SK-N-SH treated with all-trans-retinoic acid at 6 μM for 48 hours (cell line): ENCODE results near the gene WASHC4.

Experiments
- ATAC-seq: fragments of 200-7000 bp; cut with Tn5 transposase; 3 replicates; pipeline ENCODE4 v1.9.1; 2020; ENCODE audit warnings: mild to moderate bottlenecking, moderate library complexity
- ARNTL ChIP-seq: fragments of 450-650 bp; formaldehyde crosslinking; IDR thresholded peaks from 2 replicates; pipeline ENCODE4 v1.5.0; 2020; ENCODE audit warnings: low read depth, mild to moderate bottlenecking, moderate library complexity, borderline replicate concordance
- BACH2 ChIP-seq: fragments of 250-450 bp; sonication (Bioruptor Pico); IDR thresholded peaks from 2 replicates; pipeline ENCODE4 v1.9.0; 2021; ENCODE audit warnings: mild to moderate bottlenecking, borderline replicate concordance
- CSDC2 ChIP-seq: fragments of 250-450 bp; sonication (Bioruptor Pico); IDR thresholded peaks from 2 replicates; pipeline ENCODE4 v1.5.0; 2020; ENCODE audit warnings: mild to moderate bottlenecking, moderate library complexity
- ESRRG ChIP-seq: fragments of 250-450 bp; sonication (Bioruptor Pico); IDR thresholded peaks from 2 replicates; pipeline ENCODE4 v1.6.1; 2021; ENCODE audit warnings: mild to moderate bottlenecking
- GLIS3 ChIP-seq: fragments of 250-450 bp; sonication (Bioruptor Pico); IDR thresholded peaks from 2 replicates; pipeline ENCODE4 v1.5.0; 2020; ENCODE audit warnings: mild to moderate bottlenecking, moderate library complexity
- ISL1 ChIP-seq: fragments of 250-450 bp; sonication (Bioruptor Pico); IDR thresholded peaks from 2 replicates; pipeline ENCODE4 v2.1.2; 2022; ENCODE audit warnings: mild to moderate bottlenecking, moderate library complexity
- OSR1 ChIP-seq: fragments of 250-450 bp; sonication (Bioruptor Pico); IDR thresholded peaks from 2 replicates; pipeline ENCODE4 v1.8.0; 2022; ENCODE audit warnings: moderate library complexity, mild to moderate bottlenecking, inconsistent platforms
- PPARA ChIP-seq: fragments of 250-450 bp; sonication (Bioruptor Pico); IDR thresholded peaks from 2 replicates; pipeline ENCODE4 v1.5.0; 2020; ENCODE audit warnings: mild to moderate bottlenecking, borderline replicate concordance
- RARB ChIP-seq: fragments of 250-450 bp; sonication (Bioruptor Pico); IDR thresholded peaks from 2 replicates; pipeline ENCODE4 v1.8.0; 2021; ENCODE audit warnings: mild to moderate bottlenecking, moderate library complexity
- SNAI2 ChIP-seq: fragments of 250-450 bp; sonication (Bioruptor Pico); IDR thresholded peaks from 2 replicates; pipeline ENCODE4 v1.5.0; 2020; ENCODE audit warnings: mild to moderate bottlenecking, moderate library complexity
- TCF4 ChIP-seq: fragments of 250-450 bp; sonication (Bioruptor Pico); IDR thresholded peaks from 2 replicates; pipeline ENCODE4 v1.8.0; 2021; ENCODE audit warnings: mild to moderate bottlenecking, moderate library complexity, borderline replicate concordance
- ZC3H10 ChIP-seq: fragments of 250-450 bp; sonication (Bioruptor Pico); IDR thresholded peaks from 2 replicates; pipeline ENCODE4 v1.5.1; 2021; ENCODE audit warnings: mild to moderate bottlenecking, moderate library complexity
- ZFP3 ChIP-seq: fragments of 250-450 bp; sonication (Bioruptor Pico); IDR thresholded peaks from 2 replicates; pipeline ENCODE4 v1.5.0; 2020; ENCODE audit warnings: mild to moderate bottlenecking, moderate library complexity
- ZFP30 ChIP-seq: fragments of 450-650 bp; formaldehyde crosslinking; IDR thresholded peaks from 2 replicates; pipeline ENCODE4 v1.5.0; 2022; ENCODE audit warnings: mild to moderate bottlenecking, moderate library complexity
- ZNF565 ChIP-seq: fragments of 450-650 bp; formaldehyde crosslinking; conservative IDR thresholded peaks from 2 replicates; pipeline ENCODE4 v1.5.0; 2020; ENCODE audit warnings: low read depth, mild to moderate bottlenecking, moderate library complexity
- ZNF70 ChIP-seq: fragments of 450-650 bp; formaldehyde crosslinking; IDR thresholded peaks from 2 replicates; pipeline ENCODE4 v1.5.0; 2020; ENCODE audit warnings: mild to moderate bottlenecking, moderate library complexity
- ZNF8 ChIP-seq: fragments of 450-650 bp; formaldehyde crosslinking; IDR thresholded peaks from 2 replicates; pipeline ENCODE4 v1.5.0; 2020; ENCODE audit warnings: mild to moderate bottlenecking, moderate library complexity
- TF ChIP-seq, protein P1 (sequence below): fragments of 250-450 bp; sonication (Bioruptor Pico); IDR thresholded peaks from 2 replicates; pipeline ENCODE4 v1.8.0; 2021; ENCODE audit warnings: low read depth, mild to moderate bottlenecking, moderate library complexity, borderline replicate concordance
- TF ChIP-seq, protein P2 (sequence below): fragments of 250-450 bp; sonication (Bioruptor Pico); IDR thresholded peaks from 2 replicates; pipeline ENCODE4 v1.5.0; 2020; ENCODE audit warnings: mild to moderate bottlenecking, moderate library complexity
- TF ChIP-seq, protein P3 (sequence below): fragments of 250-450 bp; sonication (Bioruptor Pico); IDR thresholded peaks from 2 replicates; pipeline ENCODE4 v1.5.1; 2021; ENCODE audit warnings: mild to moderate bottlenecking, moderate library complexity
- TF ChIP-seq, protein P4 (sequence below): fragments of 250-450 bp; sonication (Bioruptor Pico); IDR thresholded peaks from 2 replicates; pipeline ENCODE4 v1.5.1; 2020; ENCODE audit warnings: low read depth, mild to moderate bottlenecking, moderate library complexity
- TF ChIP-seq, protein P5 (sequence below): fragments of 250-450 bp; sonication (Bioruptor Pico); IDR thresholded peaks from 2 replicates; pipeline ENCODE4 v1.8.0; 2020; ENCODE audit warnings: mild to moderate bottlenecking, moderate library complexity, borderline replicate concordance

WASHC4 gene

DNA sequence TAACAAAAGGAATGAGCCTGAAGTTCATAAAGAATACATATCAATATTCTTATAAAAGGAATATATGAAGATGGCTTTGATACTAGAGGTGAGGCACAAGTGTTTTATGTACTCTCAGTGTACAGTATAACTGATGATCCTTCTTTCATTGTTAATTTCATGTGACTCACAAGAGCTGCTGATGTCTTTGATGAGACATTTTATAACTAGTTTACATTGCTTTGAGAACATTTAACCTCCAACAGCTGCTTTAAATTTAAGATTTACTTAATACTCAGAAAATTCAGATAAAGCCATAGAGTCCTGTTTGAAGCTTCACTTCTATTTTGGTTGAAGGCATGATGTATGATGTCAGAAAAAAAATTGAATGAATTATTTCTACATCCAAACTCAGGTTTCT lies 59.8 kb downstream of the WASHC4 start:
- no peak for ATAC-seq
- no peak for TF ChIP-seq SNAI2
- TF ChIP-seq, protein P1, sequence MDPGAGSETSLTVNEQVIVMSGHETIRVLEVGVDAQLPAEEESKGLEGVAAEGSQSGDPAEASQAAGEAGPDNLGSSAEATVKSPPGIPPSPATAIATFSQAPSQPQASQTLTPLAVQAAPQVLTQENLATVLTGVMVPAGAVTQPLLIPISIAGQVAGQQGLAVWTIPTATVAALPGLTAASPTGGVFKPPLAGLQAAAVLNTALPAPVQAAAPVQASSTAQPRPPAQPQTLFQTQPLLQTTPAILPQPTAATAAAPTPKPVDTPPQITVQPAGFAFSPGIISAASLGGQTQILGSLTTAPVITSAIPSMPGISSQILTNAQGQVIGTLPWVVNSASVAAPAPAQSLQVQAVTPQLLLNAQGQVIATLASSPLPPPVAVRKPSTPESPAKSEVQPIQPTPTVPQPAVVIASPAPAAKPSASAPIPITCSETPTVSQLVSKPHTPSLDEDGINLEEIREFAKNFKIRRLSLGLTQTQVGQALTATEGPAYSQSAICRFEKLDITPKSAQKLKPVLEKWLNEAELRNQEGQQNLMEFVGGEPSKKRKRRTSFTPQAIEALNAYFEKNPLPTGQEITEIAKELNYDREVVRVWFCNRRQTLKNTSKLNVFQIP (CRISPR knock-in tag) = no peak
- TF ChIP-seq ZNF8 = no peak
- TF ChIP-seq ARNTL (CRISPR knock-in tag) = no peak
- TF ChIP-seq ZNF565 (CRISPR knock-in tag) = no peak
- TF ChIP-seq, protein P2, sequence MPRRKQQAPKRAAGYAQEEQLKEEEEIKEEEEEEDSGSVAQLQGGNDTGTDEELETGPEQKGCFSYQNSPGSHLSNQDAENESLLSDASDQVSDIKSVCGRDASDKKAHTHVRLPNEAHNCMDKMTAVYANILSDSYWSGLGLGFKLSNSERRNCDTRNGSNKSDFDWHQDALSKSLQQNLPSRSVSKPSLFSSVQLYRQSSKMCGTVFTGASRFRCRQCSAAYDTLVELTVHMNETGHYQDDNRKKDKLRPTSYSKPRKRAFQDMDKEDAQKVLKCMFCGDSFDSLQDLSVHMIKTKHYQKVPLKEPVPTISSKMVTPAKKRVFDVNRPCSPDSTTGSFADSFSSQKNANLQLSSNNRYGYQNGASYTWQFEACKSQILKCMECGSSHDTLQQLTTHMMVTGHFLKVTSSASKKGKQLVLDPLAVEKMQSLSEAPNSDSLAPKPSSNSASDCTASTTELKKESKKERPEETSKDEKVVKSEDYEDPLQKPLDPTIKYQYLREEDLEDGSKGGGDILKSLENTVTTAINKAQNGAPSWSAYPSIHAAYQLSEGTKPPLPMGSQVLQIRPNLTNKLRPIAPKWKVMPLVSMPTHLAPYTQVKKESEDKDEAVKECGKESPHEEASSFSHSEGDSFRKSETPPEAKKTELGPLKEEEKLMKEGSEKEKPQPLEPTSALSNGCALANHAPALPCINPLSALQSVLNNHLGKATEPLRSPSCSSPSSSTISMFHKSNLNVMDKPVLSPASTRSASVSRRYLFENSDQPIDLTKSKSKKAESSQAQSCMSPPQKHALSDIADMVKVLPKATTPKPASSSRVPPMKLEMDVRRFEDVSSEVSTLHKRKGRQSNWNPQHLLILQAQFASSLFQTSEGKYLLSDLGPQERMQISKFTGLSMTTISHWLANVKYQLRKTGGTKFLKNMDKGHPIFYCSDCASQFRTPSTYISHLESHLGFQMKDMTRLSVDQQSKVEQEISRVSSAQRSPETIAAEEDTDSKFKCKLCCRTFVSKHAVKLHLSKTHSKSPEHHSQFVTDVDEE (CRISPR knock-in tag) = no peak
- TF ChIP-seq ISL1 = no peak
- no peak for TF ChIP-seq RARB (CRISPR knock-in tag)
- TF ChIP-seq, protein P3, sequence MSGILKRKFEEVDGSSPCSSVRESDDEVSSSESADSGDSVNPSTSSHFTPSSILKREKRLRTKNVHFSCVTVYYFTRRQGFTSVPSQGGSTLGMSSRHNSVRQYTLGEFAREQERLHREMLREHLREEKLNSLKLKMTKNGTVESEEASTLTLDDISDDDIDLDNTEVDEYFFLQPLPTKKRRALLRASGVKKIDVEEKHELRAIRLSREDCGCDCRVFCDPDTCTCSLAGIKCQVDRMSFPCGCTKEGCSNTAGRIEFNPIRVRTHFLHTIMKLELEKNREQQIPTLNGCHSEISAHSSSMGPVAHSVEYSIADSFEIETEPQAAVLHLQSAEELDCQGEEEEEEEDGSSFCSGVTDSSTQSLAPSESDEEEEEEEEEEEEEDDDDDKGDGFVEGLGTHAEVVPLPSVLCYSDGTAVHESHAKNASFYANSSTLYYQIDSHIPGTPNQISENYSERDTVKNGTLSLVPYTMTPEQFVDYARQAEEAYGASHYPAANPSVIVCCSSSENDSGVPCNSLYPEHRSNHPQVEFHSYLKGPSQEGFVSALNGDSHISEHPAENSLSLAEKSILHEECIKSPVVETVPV = no peak
- no peak for TF ChIP-seq CSDC2
- no peak for TF ChIP-seq ZNF70
- no peak for TF ChIP-seq BACH2
- TF ChIP-seq ZC3H10 (CRISPR knock-in tag) = no peak
- TF ChIP-seq ZFP30 (CRISPR knock-in tag) = no peak
- no peak for TF ChIP-seq TCF4 (CRISPR knock-in tag)
- TF ChIP-seq ESRRG (CRISPR knock-in tag) = no peak
- no peak for TF ChIP-seq OSR1 (CRISPR knock-in tag)

DNA sequence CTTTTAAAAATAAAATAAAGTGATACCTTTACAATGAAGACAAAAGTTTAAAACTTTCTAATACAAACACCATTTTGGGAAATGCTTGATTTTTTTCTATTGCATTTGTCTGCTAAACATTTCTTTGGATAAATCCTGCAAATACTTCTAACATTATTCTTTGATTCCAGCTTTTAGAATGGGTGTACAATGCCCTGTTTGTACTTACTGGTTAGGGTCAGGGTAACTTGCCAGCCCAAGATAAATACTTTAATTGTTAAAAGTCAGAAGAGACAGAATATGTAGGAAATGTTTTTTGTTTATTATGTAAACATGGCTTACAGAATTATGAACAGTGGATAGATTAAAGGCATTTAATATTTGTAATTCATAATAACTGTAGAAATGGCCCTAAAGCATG lies 60.5 kb downstream of the WASHC4 start:
- TF ChIP-seq ZNF8 (no peak), GLIS3 (no peak), BACH2 (no peak), ZC3H10 (CRISPR knock-in tag) (no peak), ARNTL (CRISPR knock-in tag) (no peak), PPARA (CRISPR knock-in tag) (no peak), ZFP3 (no peak), ZNF70 (no peak), OSR1 (CRISPR knock-in tag) (no peak), SNAI2 (no peak), ZFP30 (CRISPR knock-in tag) (no peak), RARB (CRISPR knock-in tag) (no peak), ISL1 (no peak)
- TF ChIP-seq, protein P4, sequence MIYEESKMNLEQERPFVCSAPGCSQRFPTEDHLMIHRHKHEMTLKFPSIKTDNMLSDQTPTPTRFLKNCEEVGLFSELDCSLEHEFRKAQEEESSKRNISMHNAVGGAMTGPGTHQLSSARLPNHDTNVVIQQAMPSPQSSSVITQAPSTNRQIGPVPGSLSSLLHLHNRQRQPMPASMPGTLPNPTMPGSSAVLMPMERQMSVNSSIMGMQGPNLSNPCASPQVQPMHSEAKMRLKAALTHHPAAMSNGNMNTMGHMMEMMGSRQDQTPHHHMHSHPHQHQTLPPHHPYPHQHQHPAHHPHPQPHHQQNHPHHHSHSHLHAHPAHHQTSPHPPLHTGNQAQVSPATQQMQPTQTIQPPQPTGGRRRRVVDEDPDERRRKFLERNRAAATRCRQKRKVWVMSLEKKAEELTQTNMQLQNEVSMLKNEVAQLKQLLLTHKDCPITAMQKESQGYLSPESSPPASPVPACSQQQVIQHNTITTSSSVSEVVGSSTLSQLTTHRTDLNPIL (CRISPR knock-in tag) = no peak
- TF ChIP-seq, protein P5, sequence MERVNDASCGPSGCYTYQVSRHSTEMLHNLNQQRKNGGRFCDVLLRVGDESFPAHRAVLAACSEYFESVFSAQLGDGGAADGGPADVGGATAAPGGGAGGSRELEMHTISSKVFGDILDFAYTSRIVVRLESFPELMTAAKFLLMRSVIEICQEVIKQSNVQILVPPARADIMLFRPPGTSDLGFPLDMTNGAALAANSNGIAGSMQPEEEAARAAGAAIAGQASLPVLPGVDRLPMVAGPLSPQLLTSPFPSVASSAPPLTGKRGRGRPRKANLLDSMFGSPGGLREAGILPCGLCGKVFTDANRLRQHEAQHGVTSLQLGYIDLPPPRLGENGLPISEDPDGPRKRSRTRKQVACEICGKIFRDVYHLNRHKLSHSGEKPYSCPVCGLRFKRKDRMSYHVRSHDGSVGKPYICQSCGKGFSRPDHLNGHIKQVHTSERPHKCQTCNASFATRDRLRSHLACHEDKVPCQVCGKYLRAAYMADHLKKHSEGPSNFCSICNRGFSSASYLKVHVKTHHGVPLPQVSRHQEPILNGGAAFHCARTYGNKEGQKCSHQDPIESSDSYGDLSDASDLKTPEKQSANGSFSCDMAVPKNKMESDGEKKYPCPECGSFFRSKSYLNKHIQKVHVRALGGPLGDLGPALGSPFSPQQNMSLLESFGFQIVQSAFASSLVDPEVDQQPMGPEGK (CRISPR knock-in tag) = no peak
- TF ChIP-seq, protein P2 (CRISPR knock-in tag) = no peak
- TF ChIP-seq, protein P1 (CRISPR knock-in tag) = no peak
- TF ChIP-seq, protein P3 = no peak
- ATAC-seq = no peak
